ENCODE measurements around the gene ZNF385C.

DNA sequence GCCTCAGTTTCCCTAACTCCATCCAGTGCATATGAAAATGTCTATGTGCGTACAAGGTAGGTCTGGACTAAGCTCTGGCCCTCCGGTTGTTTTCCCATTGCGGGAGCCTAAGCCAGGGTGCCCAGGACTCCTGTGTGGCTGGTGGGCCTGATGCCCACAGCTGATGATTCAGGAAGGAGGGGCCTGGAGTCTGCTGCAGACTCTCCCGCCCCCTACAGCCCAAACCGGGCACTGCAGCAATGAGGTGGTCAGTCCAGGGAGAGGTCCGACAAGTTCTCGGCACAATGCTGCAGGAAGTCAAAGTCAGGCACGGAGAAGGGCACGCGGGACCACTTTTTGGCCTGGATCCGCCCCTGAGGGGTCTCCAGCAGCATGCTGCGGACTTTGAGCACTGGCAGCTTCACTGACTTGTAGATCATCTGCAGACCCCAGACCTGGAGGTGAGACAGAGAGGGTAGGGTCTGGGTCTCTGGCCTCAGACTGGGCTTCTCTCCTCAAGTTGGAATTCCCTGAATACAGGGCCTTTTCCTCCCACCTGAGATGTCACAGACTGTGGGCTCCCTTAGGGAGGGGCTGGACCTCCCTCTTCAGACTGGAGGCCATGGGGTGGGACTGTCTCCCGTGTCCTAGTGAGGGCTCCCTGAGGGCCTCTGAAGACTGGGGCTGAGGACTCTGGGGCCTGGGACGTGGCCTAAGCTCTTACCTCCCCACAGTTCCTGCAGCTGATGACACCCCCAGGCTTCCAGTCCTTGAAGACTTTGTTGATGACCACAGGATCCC, 3.4 kb upstream of the ZNF385C start:
- TF ChIP-seq POLR2A (IDR thresholded peaks at IDR 0.05), result no peak
- TF ChIP-seq, protein P1, sequence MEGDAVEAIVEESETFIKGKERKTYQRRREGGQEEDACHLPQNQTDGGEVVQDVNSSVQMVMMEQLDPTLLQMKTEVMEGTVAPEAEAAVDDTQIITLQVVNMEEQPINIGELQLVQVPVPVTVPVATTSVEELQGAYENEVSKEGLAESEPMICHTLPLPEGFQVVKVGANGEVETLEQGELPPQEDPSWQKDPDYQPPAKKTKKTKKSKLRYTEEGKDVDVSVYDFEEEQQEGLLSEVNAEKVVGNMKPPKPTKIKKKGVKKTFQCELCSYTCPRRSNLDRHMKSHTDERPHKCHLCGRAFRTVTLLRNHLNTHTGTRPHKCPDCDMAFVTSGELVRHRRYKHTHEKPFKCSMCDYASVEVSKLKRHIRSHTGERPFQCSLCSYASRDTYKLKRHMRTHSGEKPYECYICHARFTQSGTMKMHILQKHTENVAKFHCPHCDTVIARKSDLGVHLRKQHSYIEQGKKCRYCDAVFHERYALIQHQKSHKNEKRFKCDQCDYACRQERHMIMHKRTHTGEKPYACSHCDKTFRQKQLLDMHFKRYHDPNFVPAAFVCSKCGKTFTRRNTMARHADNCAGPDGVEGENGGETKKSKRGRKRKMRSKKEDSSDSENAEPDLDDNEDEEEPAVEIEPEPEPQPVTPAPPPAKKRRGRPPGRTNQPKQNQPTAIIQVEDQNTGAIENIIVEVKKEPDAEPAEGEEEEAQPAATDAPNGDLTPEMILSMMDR (IDR thresholded peaks at IDR 0.05), result peak; percentile 41 to 71 (median 62)

All from body of pancreas (tissue), 4 donors.